ENCODE data around the gene NOX4. TPM values are rescaled to one million over a fixed set of nuclear protein-coding genes. Genes with fewer than 3 reads are reported as not detected.
"Not testable (repeated sequence)": the region's sequence is repeated elsewhere in the genome, so short reads cannot be mapped to it uniquely, and the experiment has no call there.

Gene NOX4
- total RNA-seq, 1 experiment from 2014 or later, result 1.5 TPM

DNA sequence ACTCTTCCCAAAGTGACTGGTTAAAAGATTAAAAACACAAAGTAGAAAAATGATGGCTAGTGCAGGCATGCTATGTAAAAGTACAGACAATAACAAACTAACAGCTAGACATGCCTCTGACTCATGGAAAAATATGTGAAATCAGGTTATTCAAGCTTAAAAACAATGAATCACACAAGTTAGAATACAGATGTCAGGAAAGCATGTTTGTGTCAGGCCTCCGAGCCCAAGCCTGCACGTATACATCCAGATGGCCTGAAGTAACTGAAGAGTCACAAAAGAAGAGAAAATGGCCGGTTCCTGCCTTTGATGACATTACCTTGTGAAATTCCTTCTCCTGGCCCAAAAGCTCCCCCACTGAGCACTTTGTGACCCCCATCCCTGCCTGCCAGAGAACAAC is 110.1 kb downstream of the NOX4 start (continued):
- TF ChIP-seq, protein P1, sequence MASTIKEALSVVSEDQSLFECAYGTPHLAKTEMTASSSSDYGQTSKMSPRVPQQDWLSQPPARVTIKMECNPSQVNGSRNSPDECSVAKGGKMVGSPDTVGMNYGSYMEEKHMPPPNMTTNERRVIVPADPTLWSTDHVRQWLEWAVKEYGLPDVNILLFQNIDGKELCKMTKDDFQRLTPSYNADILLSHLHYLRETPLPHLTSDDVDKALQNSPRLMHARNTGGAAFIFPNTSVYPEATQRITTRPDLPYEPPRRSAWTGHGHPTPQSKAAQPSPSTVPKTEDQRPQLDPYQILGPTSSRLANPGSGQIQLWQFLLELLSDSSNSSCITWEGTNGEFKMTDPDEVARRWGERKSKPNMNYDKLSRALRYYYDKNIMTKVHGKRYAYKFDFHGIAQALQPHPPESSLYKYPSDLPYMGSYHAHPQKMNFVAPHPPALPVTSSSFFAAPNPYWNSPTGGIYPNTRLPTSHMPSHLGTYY (CRISPR knock-in tag; IDR thresholded peaks at IDR 0.05), result no peak
- no peak for TF ChIP-seq ZNF671 (CRISPR knock-in tag; IDR thresholded peaks at IDR 0.05)

DNA sequence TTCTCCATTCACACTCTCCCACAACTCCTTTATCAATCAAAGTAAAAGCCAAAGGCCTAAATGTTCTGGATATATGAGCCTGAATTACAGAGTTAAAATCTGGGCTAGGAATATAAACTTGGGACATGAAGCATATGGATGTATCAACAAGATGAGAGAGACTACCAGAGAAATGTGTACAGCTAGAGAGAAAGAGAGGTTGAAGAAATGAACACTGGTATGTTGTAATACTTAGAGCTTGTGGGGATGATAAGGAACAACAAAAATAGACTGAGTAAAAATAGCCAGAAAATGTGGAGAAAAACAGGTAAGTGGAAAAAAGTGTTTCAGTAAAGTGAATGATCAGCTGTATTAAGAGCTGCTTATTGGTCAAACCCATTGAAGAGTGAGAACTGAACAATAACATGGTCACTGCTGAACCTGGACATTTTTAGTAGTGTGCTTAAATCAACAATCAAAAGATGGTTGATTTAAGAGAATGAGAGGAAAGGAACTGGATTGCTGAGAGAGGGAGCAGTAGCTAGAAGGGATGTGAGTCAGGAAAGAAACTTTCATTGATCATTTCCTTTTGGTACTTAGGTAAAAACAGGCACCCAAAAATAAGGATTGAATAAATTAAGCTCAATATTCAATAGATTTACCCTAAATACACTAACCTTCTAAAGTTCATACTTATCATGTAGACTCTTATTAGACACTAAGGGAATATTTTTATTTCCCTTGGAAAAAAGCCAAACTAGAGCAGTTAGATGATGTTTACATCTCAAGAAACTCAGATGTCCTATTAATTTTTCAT is 111.0 kb downstream of the NOX4 start:
- H3K27me3 Mint-ChIP-seq (ENCODE audit: low read depth); H3K4me3 Mint-ChIP-seq; CTCF ChIA-PET; H3K4me1 Mint-ChIP-seq; H3K27ac Mint-ChIP-seq; POLR2A ChIA-PET; DNase-seq (ENCODE audit: low spot score); ATAC-seq: not testable (repeated sequence)
- Mint-ChIP-seq H3K9me3 (peaks cover 18% of the 10 kb centered on the region), H3K36me3 (peaks cover 10% of the 10 kb centered on the region; the same call in 1 of the 2 replicates)

DNA sequence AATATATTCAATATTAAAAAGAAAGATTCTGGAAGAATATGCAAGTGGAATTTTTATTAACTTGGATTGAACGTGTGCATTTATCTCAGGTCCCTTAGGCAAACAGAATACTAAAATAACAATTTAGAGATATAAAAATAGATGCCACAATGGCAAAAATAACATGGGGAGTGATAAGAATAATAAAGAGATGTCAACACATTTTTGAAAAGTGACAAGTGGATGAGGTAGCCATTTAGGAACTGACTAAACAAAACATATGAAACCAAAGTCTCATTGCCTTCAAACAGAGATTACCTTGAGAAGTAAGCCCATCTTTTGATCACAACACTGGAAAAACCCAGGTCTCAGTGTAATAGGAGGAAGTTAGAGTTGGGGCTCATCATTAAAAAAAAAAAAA is 112.2 kb downstream of the NOX4 start:
- H3K27me3 Mint-ChIP-seq (ENCODE audit: low read depth); ATAC-seq; H3K27ac Mint-ChIP-seq; H3K4me1 Mint-ChIP-seq; POLR2A ChIA-PET; CTCF ChIA-PET; DNase-seq (ENCODE audit: low spot score); H3K4me3 Mint-ChIP-seq: not testable (repeated sequence)
- peaks cover 10% of the 10 kb centered on the region; the same call in 1 of the 2 replicates for H3K36me3 Mint-ChIP-seq
- H3K9me3 Mint-ChIP-seq, result peaks cover 18% of the 10 kb centered on the region

DNA sequence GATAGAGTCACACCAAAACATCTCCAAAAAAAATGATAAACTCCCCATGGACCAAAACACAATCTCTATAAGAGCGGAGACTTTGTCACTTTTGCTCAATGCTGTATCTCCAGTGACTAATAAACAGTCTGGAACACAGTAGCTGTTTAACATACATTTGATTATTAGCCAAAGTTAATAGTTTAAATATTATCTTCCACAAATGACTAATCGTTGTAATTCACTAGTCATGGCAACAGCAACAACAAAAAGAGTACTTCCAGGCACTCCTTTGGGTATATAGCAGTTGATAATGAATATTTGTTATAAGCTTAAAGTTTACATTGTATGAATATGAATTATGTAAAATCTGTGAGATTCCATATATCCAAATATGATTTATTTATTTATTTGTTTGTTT is 121.8 kb downstream of the NOX4 start:
- H3K9me3 Mint-ChIP-seq; CTCF ChIA-PET; H3K4me1 Mint-ChIP-seq; H3K27me3 Mint-ChIP-seq (ENCODE audit: low read depth); POLR2A ChIA-PET; H3K4me3 Mint-ChIP-seq; DNase-seq (ENCODE audit: low spot score); ATAC-seq; H3K36me3 Mint-ChIP-seq; H3K27ac Mint-ChIP-seq: not testable (repeated sequence)

DNA sequence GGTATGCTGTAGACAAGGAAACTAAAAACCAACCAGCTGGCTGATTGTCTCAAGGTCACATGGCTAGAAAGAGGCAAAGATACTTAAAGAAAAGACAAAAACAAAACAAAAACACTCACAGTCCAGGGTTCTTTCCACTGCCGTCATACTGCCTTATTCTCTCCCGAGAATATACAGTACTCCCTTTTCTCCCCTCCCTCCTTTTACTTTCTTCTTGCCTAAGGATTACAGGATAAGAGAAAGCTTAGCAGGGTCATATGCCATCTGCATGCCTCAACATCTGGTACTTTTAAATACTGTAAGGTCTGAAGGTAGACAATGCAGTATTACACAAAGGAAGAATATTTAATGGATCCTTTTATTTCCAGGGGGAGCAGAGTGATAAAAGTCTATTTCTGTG is 126.3 kb downstream of the NOX4 start:
- H3K9me3 Mint-ChIP-seq; H3K36me3 Mint-ChIP-seq; H3K27me3 Mint-ChIP-seq (ENCODE audit: low read depth); POLR2A ChIA-PET; H3K4me3 Mint-ChIP-seq; H3K27ac Mint-ChIP-seq; ATAC-seq; DNase-seq (ENCODE audit: low spot score); CTCF ChIA-PET: not testable (repeated sequence)
- H3K4me1 Mint-ChIP-seq, result peaks cover 11% of the 10 kb centered on the region

DNA sequence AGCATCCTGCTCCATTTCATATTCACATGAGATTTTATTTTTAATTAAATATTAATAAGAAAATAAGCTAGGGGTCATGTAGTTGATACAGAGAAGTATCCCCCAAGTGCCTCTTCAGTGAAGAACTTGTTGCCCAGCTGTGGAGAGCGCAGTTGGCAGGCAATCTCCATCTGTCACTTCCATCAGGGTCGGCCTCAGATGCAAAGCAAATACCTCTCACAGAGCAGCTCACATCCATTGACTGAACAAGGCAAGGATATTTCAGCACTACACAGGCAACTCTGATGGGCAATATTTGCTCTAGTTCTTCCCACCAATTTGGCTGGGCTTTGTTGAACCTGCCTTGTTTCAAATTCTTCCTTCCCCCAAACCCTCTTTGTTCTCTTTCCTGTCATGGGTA is 129.4 kb downstream of the NOX4 start:
- H3K4me3 Mint-ChIP-seq, result no peak overlapping the region
- no peak overlapping the region for H3K27ac Mint-ChIP-seq
- CTCF ChIA-PET, result interaction anchor here (0.6 kb wide), 1 partner anchor 11 kb away, joined by 3 read pairs; no protein-coding TSS in a partner anchor
- H3K9me3 Mint-ChIP-seq, result peaks cover 8% of the 10 kb centered on the region
- ATAC-seq (no peak), DNase-seq (ENCODE audit: low spot score) (no peak)
- H3K4me1 Mint-ChIP-seq, result peaks cover 23% of the 10 kb centered on the region
- H3K27me3 Mint-ChIP-seq (ENCODE audit: low read depth), result no peaks in the 10 kb centered on the region
- TF ChIP-seq, protein P2, sequence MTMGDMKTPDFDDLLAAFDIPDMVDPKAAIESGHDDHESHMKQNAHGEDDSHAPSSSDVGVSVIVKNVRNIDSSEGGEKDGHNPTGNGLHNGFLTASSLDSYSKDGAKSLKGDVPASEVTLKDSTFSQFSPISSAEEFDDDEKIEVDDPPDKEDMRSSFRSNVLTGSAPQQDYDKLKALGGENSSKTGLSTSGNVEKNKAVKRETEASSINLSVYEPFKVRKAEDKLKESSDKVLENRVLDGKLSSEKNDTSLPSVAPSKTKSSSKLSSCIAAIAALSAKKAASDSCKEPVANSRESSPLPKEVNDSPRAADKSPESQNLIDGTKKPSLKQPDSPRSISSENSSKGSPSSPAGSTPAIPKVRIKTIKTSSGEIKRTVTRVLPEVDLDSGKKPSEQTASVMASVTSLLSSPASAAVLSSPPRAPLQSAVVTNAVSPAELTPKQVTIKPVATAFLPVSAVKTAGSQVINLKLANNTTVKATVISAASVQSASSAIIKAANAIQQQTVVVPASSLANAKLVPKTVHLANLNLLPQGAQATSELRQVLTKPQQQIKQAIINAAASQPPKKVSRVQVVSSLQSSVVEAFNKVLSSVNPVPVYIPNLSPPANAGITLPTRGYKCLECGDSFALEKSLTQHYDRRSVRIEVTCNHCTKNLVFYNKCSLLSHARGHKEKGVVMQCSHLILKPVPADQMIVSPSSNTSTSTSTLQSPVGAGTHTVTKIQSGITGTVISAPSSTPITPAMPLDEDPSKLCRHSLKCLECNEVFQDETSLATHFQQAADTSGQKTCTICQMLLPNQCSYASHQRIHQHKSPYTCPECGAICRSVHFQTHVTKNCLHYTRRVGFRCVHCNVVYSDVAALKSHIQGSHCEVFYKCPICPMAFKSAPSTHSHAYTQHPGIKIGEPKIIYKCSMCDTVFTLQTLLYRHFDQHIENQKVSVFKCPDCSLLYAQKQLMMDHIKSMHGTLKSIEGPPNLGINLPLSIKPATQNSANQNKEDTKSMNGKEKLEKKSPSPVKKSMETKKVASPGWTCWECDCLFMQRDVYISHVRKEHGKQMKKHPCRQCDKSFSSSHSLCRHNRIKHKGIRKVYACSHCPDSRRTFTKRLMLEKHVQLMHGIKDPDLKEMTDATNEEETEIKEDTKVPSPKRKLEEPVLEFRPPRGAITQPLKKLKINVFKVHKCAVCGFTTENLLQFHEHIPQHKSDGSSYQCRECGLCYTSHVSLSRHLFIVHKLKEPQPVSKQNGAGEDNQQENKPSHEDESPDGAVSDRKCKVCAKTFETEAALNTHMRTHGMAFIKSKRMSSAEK (CRISPR knock-in tag; IDR thresholded peaks at IDR 0.05; ENCODE audit: borderline replicate concordance), result no peak
- TF ChIP-seq SP1 (CRISPR knock-in tag; conservative IDR thresholded peaks at IDR 0.05) (no peak), FOXP1 (CRISPR knock-in tag; IDR thresholded peaks at IDR 0.05; ENCODE audit: borderline replicate concordance) (no peak), TEAD1 (CRISPR knock-in tag; IDR thresholded peaks at IDR 0.05) (no peak)
- TF ChIP-seq, protein P3, sequence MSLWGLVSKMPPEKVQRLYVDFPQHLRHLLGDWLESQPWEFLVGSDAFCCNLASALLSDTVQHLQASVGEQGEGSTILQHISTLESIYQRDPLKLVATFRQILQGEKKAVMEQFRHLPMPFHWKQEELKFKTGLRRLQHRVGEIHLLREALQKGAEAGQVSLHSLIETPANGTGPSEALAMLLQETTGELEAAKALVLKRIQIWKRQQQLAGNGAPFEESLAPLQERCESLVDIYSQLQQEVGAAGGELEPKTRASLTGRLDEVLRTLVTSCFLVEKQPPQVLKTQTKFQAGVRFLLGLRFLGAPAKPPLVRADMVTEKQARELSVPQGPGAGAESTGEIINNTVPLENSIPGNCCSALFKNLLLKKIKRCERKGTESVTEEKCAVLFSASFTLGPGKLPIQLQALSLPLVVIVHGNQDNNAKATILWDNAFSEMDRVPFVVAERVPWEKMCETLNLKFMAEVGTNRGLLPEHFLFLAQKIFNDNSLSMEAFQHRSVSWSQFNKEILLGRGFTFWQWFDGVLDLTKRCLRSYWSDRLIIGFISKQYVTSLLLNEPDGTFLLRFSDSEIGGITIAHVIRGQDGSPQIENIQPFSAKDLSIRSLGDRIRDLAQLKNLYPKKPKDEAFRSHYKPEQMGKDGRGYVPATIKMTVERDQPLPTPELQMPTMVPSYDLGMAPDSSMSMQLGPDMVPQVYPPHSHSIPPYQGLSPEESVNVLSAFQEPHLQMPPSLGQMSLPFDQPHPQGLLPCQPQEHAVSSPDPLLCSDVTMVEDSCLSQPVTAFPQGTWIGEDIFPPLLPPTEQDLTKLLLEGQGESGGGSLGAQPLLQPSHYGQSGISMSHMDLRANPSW (CRISPR knock-in tag; conservative IDR thresholded peaks at IDR 0.05; ENCODE audit: low read depth), result no peak
- POLR2A ChIA-PET, result no interaction called here
- peaks cover 5% of the 10 kb centered on the region; the same call in 1 of the 2 replicates for H3K36me3 Mint-ChIP-seq

DNA sequence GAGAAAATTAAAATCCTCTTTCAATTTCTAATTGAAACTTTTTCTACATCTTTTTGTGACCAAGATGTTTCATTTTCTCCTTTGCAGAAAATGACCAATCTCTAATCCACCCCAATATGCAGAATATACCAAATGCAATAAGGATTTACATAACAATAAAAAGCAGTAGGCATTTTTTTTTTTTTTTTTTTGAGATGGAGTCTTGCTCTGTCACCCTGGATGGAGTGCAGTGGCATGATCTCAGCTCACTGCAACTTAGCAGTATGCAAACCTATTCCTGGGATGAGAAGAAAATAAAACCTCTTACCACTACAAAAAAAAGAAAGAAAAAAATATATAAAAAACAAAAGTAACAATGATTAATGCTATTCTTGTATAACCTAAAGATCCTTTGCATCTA is 132.0 kb downstream of the NOX4 start:
- H3K27ac Mint-ChIP-seq; H3K4me3 Mint-ChIP-seq; ATAC-seq; CTCF ChIA-PET; H3K27me3 Mint-ChIP-seq (ENCODE audit: low read depth); POLR2A ChIA-PET; H3K9me3 Mint-ChIP-seq; DNase-seq (ENCODE audit: low spot score); H3K36me3 Mint-ChIP-seq: not testable (repeated sequence)
- peaks cover 26% of the 10 kb centered on the region for H3K4me1 Mint-ChIP-seq
